Right lung (tissue), 5 donors: Measurements from ENCODE around the gene EFNA2. TPM values are rescaled to one million over a fixed set of nuclear protein-coding genes. Genes with fewer than 3 reads are reported as not detected.

Experiments
- DNase-seq, 2 donors: peaks; one replicate each; pipeline ENCODE4 v3.0.0-alpha.2; 2013
- polyA plus RNA-seq, 5 donors: library from polyadenylated mRNA; unstranded; fragments of 120-200 nt; gene quantifications; one replicate each; pipeline versions ENCODE4 v1.2.1 to v1.2.3, GENCODE V29; 2013; ENCODE audit warnings: inconsistent platforms in 1 of 5, low replicate concordance in 1 of 5; ENCODE audit not compliant: insufficient read length in 5 of 5, insufficient read depth in 1 of 5

Gene EFNA2
- polyA plus RNA-seq, 5 donors: 0.66 to 2.1 (median 0.84) TPM

DNA sequence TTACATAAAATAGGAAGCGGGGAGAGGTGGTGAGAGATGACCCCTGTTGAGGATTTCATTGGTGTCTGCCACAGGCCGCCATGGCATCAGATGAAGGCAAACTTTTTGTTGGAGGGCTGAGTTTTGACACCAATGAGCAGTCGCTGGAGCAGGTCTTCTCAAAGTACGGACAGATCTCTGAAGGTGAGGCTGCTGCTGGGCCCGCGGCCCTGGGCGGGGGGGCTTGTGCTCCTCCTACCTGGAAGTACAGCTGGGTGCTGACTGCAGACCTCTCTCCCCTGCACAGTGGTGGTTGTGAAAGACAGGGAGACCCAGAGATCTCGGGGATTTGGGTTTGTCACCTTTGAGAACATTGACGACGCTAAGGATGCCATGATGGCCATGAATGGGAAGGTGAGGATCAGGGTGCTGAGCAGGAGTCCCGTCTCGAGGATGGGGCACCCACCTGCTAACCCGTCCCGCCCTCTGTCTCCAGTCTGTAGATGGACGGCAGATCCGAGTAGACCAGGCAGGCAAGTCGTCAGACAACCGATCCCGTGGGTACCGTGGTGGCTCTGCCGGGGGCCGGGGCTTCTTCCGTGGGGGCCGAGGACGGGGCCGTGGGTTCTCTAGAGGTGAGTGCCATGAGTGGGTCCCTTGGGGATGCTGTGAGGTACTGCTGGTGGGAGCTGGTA is 14.7 kb upstream of the EFNA2 start:
- no peak for DNase-seq

DNA sequence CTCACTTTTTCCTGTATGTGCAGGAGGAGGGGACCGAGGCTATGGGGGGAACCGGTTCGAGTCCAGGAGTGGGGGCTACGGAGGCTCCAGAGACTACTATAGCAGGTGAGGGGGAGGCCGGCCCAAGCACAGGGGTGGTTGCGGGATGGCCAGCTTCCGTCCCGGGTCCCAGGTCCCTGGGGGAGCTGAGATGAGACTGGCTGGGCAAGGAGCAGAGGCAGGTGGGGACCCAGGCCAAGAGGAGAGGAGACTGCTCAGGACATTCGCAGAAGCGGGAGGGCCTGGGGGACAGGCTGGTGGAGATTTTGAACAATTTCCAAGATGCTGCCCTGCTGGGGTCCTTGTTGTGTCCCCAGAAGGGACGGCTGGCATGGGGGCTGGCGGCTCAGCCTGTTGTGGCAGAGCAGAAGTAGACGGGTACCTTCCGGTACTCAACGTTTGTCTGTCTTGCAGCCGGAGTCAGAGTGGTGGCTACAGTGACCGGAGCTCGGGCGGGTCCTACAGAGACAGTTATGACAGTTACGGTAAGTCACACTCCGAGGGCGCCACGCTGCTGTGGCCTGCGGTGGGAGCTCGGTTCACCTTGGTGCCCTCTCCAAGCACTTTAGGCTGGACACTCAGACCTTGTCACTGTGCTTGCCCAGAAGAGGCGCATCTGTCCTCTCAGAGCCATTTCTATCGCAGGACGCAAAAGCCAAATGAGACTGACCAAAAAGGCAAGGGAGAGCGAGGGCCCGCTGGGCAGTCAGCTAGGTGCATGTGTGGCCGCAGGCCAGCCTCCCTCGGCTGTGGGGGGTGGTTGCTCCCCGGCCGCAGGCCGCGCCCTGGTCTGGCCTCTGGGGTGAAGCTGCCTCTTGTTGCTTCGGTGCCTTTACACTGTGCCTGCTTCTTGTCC is 13.9 kb upstream of the EFNA2 start:
- no peak for DNase-seq

DNA sequence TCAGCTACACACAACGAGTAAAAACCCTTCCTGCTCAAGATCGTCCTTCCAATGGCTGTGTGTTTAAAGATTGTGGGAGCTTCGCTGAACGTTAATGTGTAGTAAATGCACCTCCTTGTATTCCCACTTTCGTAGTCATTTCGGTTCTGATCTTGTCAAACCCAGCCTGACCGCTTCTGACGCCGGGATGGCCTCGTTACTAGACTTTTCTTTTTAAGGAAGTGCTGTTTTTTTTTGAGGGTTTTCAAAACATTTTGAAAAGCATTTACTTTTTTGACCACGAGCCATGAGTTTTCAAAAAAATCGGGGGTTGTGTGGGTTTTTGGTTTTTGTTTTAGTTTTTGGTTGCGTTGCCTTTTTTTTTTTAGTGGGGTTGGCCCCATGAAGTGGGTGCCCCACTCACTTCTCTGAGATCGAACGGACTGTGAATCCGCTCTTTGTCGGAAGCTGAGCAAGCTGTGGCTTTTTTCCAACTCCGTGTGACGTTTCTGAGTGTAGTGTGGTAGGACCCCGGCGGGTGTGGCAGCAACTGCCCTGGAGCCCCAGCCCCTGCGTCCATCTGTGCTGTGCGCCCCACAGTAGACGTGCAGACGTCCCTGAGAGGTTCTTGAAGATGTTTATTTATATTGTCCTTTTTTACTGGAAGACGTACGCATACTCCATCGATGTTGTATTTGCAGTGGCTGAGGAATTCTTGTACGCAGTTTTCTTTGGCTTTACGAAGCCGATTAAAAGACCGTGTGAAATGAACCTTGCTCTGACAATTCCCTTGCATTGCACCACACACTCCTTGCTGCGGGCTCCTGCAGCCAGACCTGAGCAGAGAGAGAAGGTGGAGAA is 13.0 kb upstream of the EFNA2 start:
- no peak for DNase-seq

DNA sequence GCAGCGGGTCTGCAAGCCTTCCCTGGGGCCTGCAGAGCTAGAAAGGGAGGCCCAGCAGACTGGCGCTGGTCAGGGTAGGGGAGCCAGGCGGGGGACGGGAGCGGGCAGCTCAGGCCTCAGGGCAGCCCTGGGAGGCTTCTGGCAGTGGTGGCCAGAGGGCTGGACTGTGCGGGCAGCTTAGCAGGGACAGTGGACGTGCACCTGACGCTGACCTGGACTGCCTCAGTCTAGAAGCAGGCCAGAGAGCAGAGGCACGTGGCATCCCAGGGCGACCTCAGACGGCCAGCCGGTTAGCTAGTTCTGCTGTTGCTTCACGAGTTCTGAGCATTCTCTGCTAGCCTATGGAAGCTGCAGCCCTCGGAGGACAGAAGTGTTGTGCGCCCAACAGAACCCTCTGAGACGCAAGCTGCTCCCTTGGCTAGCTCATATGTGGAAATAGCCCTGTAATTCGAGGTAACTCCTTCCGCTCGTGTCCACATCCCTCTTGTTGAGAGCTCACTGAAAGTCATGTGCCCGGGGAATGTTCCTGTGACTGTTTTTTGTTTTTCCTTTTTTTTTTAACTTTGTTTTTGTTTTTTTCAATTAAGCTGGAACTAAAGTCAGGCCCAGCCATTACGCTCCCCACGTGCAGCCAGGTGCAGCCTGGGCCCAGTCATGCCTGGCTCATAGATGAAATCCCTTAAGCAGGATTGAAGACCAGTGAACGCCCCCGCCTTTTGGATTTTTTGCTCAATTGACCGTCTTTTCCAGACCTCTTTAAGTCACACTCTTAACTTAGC is 12.2 kb upstream of the EFNA2 start:
- no peak for DNase-seq

DNA sequence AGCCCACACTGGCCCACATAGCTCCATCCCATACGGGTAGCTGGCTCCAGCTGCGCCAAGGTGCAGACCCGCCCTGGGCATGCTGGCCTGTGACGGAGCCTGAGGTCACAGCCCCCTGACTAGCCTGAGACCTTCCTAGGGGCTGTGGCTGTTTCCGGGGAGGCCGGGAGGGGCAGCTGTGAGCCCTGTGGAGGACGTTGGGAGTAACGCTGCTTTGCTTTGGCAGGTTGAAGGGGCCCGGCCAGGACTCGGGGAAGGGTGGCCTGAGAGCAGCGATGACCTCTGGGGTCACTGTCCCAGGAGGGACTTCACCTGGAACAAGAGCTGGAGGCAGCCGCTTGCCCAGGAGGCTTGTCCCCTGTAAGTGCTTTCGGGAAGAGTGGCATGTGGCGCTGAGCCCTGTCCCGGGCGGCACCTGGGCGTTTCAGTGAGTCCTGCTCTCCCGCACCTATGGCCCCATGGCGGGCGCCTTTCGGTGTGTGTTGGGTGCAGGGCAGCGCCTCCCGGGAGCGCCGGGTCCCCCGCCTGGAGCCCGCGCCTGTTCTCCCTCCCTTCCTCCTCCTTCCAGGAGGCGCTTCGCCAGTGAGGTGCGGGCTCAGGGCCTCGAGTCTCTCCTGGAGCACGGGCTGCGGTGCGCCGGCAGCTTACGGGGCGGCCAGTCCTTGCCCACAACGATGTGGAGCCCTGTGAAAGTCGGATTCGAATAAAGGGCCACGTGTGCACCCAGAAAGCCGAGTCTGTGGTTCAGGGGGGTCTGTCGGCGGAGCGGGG is 11.4 kb upstream of the EFNA2 start:
- DNase-seq: no peak

DNA sequence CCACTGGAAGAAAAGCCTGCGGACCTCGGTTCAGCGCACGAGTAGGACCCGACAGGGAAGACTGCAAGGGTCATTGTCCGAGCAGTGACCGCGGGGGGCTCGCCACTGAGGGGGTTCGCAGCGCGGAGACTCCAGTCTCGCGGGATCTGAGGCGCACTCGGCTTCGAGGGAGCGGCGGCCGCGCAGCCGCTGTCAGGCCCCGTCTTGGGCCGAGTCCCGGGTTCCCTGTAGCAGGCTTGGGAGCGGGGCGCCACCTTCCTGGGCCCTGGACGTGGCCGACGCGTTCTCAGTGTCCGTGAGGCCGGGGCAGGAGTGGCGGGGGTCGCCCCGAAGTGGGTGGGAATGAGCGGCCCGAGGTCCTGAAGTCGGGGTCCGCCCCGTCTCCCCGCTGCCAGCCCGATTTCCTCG is 10.8 kb upstream of the EFNA2 start:
- no peak for DNase-seq

DNA sequence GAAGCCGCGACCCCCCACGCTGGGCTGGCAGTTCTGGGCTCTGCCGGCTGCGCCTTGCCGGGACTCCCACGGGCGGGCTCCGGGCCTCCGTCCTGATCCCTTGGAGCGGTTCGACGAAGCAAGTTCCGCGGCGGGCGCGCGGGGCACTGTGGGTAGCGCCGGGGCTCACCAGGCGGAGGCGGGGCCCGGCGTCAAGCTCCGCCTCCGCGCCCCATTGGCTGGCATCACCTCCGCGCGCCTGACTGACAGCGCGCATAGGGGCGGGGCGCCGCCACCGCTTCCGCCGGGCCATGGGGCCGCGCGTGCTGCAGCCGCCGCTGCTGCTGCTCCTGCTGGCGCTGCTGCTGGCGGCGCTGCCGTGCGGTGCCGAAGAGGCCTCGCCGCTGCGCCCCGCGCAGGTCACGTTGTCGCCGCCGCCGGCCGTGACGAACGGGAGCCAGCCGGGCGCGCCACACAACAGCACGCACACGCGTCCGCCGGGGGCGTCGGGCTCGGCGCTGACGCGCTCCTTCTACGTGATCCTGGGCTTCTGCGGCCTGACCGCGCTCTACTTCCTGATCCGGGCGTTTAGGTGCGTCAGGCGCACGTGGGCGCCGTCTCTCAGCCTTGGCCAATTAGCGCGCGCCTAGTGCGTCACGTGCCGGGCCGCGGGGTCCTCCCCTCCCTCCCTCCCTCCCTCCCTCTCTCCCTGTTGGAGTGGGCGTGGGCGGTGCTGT is 10.3 kb upstream of the EFNA2 start, which contains the start of gene FAM174C:
TSS of gene FAM174C (plus strand) at position 271 of the 716 bp plus-strand sequence. CDS start at position 291, 20 bp downstream.
- peak; percentile 94 for DNase-seq

DNA sequence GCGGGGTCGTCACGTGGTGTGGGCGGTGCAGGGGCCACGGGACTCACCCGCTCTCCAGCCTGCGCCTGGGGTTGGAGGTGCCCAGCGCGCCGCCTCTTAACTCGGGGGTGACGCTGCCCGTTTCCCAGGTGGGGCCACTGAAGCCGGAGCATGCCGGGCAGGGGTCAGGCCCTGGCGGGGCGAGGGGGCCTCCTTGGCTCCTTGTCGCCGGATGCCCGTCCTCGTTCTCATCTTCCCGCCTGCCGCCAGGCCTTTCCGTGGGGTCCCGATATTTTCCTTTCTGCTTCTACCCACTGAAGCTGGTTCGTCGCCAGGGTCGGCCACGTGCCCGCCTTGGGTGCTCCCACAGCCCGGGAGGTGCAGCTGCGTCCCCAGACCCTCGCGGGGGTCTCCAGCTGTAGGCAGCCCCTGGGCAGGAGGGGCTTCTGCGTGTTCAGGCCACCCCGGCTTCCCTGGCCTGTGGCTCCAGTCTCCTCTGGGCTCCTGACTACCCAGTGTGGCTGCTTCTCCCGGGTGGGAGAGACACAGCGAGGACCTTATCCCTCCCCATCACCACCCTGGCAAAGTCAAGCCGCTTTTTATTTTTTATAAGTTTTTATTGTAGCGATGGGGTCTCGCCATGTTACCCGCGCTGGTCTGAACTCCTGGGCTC is 9.6 kb upstream of the EFNA2 start:
- no peak for DNase-seq

DNA sequence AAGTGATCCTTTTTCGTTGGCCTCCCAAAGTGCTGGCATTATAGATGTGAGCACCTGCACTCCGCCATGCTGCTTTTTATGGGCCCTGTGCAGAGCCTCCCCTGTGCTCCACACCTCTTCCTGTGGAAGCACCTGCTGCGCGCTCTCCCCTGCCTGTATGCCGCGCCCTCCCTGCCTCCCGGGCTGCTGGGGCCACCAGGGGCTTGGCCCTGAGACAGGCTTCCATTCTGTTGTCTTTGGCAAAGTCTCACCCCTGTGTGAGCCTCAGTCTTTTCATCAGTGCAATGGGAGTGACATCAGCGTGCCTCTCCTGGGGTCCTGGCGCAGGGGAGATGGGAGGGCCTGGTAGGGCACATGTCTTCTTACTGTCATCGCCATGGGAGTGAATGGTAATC is 9.0 kb upstream of the EFNA2 start:
- DNase-seq: no peak

DNA sequence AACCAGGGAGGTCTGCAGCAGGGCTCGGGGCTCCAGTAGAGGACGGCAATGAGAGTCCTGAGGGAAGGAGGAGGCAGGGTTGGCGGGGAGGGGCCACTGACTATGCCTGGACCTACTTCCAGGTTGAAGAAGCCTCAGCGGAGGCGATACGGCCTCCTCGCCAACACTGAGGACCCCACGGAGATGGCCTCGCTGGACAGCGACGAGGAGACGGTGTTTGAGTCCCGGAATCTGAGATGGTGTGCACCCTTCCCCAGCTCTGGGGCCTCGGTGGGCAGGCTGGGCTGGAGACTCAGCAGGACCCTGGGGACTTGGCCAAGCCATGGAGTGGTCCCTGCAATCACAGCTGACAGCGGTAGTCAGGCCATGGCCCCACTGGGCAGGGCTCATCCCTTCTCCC is 8.6 kb upstream of the EFNA2 start:
- no peak for DNase-seq

DNA sequence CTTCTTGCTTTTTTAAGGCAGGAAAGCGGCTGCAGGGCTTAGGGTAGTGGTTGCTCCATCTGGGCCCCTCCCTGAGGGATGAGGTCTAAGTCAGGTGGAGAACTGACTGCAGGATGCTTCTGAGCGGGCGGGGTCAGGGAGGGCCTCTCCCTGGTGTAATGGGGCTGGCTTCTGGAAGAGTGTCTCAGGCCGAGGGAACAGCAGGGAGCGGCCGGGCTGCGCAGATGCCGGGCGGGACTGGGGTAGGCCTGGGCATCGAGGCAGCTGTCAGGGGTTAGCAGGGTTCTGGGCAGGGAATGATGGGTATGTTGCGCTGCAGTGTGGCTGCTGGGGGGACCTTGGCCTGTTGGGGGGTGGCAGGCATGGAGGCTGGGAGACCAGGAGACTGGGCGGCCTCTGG is 7.6 kb upstream of the EFNA2 start:
- no peak for DNase-seq

DNA sequence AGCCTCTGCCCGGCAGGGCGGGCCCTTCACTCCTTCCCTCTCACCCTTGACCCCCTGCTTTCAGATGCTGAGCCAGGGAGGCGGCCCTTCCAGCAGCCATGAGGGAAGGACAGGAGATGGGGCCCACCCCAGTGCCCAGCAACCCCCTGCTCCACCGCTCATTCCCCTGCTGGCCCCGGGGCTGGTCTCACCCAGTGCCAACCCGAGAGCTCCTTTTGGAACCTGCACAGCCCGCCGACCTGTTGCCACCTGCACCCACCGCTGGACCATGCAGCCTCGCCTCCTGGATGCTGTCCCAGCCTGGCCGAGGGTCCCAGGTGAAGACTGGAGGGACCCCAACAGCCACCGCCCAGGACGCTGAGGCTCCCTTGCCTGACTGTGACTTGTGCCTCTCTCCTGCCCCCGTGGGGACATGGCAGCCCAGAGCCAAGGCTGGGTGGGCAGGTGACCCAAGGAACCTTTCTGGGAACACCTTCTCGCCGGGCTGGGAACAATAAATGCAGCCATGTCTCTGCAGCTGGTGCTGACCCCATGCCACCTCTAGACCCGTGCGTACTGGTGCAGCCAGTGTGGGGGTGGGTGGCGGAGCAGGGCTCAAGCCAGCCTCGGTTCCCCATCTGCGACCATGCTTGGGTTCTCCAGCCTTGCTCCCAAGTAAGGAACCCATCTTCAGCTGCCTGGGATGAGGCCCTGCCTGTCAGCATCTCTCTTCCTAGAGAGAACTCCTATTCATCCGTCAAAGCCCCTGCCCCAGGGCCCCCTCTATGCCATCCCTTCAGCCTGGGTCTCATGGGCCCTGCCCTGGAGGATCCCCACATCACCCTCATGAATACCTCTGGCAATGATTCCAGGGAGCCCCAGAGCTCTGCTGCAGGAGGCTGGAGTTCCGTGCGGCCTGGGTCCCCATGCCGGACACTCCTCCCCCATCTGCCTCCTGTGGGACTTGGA is 6.7 kb upstream of the EFNA2 start:
- DNase-seq: no peak

DNA sequence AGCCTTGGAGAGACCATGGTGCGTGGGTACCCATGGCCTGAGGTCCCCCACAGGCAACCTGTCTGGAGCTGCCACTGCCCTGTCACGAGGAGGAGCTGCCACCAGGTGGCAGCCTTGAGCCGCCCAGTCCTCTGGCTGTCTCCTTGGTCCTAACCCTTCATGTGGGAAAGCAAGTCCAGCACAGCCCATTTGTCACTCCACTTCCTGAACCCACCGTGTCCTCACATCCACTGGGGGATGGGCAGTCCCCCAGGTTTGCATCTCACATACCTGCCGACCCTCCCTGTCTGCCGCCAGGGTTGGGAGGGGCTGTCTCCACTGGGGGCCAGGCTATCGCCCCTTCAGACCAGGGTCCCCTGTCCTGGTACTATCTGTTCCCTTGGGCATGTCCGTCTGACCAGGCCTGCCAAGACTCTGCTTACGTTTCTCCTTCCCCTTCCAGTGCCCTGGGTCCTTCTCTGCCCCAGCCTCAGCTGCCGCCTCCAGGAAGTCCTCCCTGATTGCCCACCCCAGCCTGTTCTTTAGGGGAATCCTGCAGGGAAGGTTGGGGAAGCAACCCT is 5.8 kb upstream of the EFNA2 start:
- DNase-seq: peak; percentile 78 to 85

DNA sequence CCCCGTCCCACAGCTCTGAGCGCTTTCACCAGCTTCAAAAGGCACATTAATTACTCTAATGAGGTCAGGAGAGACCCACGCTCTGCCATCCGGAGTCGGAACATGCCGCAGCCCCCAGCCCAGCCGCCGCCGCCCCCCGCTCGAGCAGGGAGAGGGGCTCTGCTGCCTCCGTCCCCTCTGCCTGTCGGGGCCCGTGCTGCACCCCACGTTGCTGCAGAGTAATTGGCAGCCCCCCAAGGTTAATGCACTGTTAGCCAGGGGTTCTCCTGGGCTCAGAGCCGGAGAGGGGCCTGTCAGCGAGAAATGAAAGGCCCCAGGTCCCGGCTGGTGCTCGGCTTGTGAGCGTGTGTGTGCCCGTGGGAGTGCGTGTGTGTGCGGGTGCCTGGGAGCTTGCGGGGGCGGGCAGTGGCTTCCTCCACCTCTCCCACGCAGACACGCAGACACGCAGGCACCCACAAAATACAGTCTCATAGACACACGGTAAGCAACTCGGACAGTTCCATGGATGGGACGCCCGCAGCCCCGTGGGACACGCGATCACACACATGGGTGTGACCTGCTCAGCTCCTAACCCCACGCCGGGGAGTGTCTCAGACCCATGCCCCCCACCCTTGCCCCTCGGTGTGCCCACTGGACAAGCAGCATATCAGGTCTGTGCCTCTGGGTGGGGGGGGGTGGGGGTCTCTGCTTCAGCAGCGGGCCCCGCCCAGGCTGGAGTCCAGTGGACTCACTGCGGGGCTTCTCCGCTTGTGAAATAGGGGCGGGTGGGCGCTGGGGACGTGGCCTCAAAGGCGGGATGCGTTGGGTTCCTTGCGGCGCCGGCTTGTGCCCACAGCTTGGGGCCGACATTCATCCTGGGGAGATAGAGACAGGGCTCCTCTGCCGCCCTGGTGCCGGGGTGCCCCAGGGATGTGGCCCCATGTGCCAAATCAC is 4.8 kb upstream of the EFNA2 start:
- no peak for DNase-seq

DNA sequence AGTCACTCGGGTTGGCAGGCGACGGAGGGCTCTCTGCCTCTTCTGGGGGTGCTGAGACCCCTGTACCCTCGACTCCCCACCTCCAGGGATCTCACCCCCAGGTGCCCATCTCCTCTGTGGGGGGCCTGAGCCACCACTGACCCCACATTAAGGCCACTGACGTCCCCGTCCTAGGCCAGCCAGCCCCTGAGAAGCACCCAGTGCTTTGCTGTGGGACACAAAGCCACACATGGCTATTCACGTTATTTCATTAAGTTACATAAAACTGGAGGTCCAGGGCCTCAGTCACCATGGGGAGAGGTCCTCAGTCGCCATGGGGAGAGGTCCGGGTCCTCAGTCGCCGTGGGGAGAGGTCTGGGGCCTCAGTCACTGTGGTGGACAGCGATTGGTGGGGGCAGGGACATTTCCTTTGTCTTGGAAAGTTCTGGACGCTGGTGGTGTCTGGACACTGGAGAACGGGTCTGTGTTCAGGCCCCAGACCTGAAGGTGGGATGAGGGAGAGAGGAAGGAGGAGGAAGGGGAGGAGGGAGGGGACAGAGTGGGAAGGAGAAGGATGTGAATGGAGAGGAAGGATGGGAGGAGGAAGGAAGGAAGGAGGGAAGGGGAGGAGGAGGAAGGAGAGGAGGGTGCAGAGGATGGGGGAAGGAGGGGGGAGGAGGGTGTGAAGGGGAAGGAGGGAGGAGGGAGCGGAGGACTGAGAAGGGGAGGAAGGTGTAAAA is 3.9 kb upstream of the EFNA2 start:
- no peak for DNase-seq
